Measurements from ENCODE around the gene FIP1L1. TPM values are rescaled to one million over a fixed set of nuclear protein-coding genes. Genes with fewer than 3 reads are reported as not detected.

Gene FIP1L1
- total and polyA plus RNA-seq, 9 of the 15 experiments (the other 6 are each of a cell fraction or from before 2014, with no cell fraction given), result 34.6 to 137 (median 72.0) TPM

DNA sequence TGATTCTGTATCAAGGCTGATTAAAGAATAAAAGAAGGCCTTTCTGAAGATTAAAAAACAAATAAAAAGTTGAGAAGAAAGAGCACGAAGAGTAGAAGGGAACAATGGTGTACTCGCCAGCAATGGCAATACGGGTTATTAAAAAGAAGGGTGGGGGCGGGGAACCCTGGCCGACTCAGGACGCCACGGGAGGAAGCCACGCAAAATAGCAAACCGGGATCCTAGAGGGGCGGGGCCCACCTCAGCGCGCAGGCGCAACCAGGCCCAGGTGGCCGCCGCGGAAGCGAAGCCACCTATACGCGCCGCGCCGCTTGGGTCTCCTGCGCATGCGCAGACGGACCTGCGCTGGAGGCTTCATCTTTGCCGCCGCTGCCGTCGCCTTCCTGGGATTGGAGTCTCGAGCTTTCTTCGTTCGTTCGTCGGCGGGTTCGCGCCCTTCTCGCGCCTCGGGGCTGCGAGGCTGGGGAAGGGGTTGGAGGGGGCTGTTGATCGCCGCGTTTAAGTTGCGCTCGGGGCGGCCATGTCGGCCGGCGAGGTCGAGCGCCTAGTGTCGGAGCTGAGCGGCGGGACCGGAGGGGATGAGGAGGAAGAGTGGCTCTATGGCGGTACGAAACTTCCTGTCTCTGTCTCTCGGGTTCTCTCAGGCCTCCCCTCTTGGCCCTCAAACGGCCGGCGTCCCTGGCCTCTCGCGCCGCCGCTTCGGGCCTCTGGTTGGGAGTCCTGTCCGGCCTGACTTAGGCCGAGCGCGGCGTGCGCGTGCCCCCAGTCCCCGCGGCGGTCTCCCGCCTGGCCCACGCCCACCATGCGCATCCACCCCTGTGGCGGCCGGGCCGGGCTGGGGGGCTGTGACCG lies at the start of gene FIP1L1 (continued):
- TF ChIP-seq, protein P1, sequence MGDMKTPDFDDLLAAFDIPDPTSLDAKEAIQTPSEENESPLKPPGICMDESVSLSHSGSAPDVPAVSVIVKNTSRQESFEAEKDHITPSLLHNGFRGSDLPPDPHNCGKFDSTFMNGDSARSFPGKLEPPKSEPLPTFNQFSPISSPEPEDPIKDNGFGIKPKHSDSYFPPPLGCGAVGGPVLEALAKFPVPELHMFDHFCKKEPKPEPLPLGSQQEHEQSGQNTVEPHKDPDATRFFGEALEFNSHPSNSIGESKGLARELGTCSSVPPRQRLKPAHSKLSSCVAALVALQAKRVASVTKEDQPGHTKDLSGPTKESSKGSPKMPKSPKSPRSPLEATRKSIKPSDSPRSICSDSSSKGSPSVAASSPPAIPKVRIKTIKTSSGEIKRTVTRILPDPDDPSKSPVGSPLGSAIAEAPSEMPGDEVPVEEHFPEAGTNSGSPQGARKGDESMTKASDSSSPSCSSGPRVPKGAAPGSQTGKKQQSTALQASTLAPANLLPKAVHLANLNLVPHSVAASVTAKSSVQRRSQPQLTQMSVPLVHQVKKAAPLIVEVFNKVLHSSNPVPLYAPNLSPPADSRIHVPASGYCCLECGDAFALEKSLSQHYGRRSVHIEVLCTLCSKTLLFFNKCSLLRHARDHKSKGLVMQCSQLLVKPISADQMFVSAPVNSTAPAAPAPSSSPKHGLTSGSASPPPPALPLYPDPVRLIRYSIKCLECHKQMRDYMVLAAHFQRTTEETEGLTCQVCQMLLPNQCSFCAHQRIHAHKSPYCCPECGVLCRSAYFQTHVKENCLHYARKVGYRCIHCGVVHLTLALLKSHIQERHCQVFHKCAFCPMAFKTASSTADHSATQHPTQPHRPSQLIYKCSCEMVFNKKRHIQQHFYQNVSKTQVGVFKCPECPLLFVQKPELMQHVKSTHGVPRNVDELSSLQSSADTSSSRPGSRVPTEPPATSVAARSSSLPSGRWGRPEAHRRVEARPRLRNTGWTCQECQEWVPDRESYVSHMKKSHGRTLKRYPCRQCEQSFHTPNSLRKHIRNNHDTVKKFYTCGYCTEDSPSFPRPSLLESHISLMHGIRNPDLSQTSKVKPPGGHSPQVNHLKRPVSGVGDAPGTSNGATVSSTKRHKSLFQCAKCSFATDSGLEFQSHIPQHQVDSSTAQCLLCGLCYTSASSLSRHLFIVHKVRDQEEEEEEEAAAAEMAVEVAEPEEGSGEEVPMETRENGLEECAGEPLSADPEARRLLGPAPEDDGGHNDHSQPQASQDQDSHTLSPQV (IDR thresholded peaks at IDR 0.05), result 0 out of 2 replicates have a peak, but pooled peaks have one; percentile 6
- TF ChIP-seq, protein P2, sequence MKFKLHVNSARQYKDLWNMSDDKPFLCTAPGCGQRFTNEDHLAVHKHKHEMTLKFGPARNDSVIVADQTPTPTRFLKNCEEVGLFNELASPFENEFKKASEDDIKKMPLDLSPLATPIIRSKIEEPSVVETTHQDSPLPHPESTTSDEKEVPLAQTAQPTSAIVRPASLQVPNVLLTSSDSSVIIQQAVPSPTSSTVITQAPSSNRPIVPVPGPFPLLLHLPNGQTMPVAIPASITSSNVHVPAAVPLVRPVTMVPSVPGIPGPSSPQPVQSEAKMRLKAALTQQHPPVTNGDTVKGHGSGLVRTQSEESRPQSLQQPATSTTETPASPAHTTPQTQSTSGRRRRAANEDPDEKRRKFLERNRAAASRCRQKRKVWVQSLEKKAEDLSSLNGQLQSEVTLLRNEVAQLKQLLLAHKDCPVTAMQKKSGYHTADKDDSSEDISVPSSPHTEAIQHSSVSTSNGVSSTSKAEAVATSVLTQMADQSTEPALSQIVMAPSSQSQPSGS (CRISPR knock-in tag; IDR thresholded peaks at IDR 0.05), result no peak
- TF ChIP-seq, protein P3, sequence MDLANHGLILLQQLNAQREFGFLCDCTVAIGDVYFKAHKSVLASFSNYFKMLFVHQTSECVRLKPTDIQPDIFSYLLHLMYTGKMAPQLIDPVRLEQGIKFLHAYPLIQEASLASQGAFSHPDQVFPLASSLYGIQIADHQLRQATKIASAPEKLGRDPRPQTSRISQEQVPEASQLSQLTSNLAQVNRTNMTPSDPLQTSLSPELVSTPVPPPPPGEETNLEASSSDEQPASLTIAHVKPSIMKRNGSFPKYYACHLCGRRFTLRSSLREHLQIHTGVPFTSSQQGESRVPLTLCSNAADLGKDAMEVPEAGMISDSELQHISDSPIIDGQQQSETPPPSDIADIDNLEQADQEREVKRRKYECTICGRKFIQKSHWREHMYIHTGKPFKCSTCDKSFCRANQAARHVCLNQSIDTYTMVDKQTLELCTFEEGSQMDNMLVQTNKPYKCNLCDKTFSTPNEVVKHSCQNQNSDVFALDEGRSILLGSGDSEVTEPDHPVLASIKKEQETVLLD (IDR thresholded peaks at IDR 0.05), result peak; percentile 100
- TF ChIP-seq ZSCAN29 (IDR thresholded peaks at IDR 0.05), result no peak
- no peak for TF ChIP-seq NFIC (IDR thresholded peaks at IDR 0.05)
- no peak for TF ChIP-seq ZNF282 (CRISPR knock-in tag; IDR thresholded peaks at IDR 0.05)
- TF ChIP-seq RBM15 (IDR thresholded peaks at IDR 0.05; ENCODE audit: insufficient read depth, low read length), result no peak
- TF ChIP-seq, protein P4, sequence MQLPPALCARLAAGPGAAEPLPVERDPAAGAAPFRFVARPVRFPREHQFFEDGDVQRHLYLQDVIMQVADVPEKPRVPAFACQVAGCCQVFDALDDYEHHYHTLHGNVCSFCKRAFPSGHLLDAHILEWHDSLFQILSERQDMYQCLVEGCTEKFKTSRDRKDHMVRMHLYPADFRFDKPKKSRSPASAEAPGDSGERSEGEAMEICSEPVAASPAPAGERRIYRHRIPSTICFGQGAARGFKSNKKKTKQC (CRISPR knock-in tag; IDR thresholded peaks at IDR 0.05), result no peak
- TF ChIP-seq SIN3A (IDR thresholded peaks at IDR 0.05; ENCODE audit: borderline replicate concordance in 2 of 2, control insufficient read depth in 1 of 2, low read depth in 2 of 2, low read length in 2 of 2), result peak; percentile 66 to 88; a peak in 2 of 4 replicates
- no peak for TF ChIP-seq HDAC2 (IDR thresholded peaks at IDR 0.05)
- TF ChIP-seq ZC3H11A (IDR thresholded peaks at IDR 0.05; ENCODE audit: low read depth, low read length), result no peak
- TF ChIP-seq, protein P5, sequence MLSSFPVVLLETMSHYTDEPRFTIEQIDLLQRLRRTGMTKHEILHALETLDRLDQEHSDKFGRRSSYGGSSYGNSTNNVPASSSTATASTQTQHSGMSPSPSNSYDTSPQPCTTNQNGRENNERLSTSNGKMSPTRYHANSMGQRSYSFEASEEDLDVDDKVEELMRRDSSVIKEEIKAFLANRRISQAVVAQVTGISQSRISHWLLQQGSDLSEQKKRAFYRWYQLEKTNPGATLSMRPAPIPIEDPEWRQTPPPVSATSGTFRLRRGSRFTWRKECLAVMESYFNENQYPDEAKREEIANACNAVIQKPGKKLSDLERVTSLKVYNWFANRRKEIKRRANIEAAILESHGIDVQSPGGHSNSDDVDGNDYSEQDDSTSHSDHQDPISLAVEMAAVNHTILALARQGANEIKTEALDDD (IDR thresholded peaks at IDR 0.05), result no peak
- 0 out of 2 replicates have a peak, but pooled peaks have one; percentile 31 for TF ChIP-seq CREB1 (IDR thresholded peaks at IDR 0.05)
- peak; percentile 63 for TF ChIP-seq CREB1 (CRISPR knock-in tag; IDR thresholded peaks at IDR 0.05)
- TF ChIP-seq BHLHE40 (IDR thresholded peaks at IDR 0.05; ENCODE audit: low read length), result no peak
- TF ChIP-seq TCF7 (IDR thresholded peaks at IDR 0.05; ENCODE audit: borderline replicate concordance), result no peak
- no peak for TF ChIP-seq SMARCE1 (IDR thresholded peaks at IDR 0.05)
- TF ChIP-seq YY1 (IDR thresholded peaks at IDR 0.05; ENCODE audit: borderline replicate concordance in 1 of 3, control insufficient read depth in 1 of 3, extremely low read depth in 1 of 3, insufficient read depth in 3 of 3, insufficient read length in 1 of 3, insufficient replicate concordance in 2 of 3, low read depth in 1 of 3, low read length in 2 of 3), result peak in 2 of 3 experiments; percentile 74 to 80

Measured in K562 (cell line).